ENCODE results near the gene EIF1.
A peak's percentile ranks its signal among the peaks of the same experiment; 100 is the strongest.

Gene EIF1

GRCh38 chr17:41648411-41649195 is 40.1 kb upstream of the EIF1 start:
- no peaks in the 10 kb centered on the region for H3K27me3 ChIP-seq (replicated peaks; ENCODE audit: insufficient read depth, low read length)
- no peaks in the 10 kb centered on the region for H3K79me2 ChIP-seq (ENCODE audit: low read length)
- TF ChIP-seq EZH2phosphoT487 (IDR thresholded peaks at IDR 0.05; ENCODE audit: low read length) (no peak), CTCF (IDR thresholded peaks at IDR 0.05; ENCODE audit: low read length) (peak; percentile 94)
- H3K36me3 ChIP-seq (replicated peaks; ENCODE audit: insufficient read depth, low read length) = no peaks in the 10 kb centered on the region
- H3K4me2 ChIP-seq (ENCODE audit: low read depth, low read length) = peak overlapping the region; percentile 99
- no peaks in the 10 kb centered on the region for H3K9me3 ChIP-seq (replicated peaks; ENCODE audit: insufficient read depth, low read length)
- H3K27ac ChIP-seq (ENCODE audit: low read length) = no peak overlapping the region
- H3K9ac ChIP-seq (ENCODE audit: low read length) = peak overlapping the region; percentile 75
- peak overlapping the region; percentile 88 for H2AFZ ChIP-seq (ENCODE audit: low read length)
- 0 out of 2 replicates have a peak, but pooled peaks cover 5% of the 10 kb centered on the region for H3K4me1 ChIP-seq (ENCODE audit: low read length)
- no peaks in the 10 kb centered on the region for H3F3A ChIP-seq (ENCODE audit: insufficient read depth, low read length)
- no peaks in the 10 kb centered on the region for H4K20me1 ChIP-seq (ENCODE audit: insufficient read depth, low read length)
- DNase-seq = peak; percentile 81
- H3K4me3 ChIP-seq (ENCODE audit: low read length) = peak overlapping the region; percentile 62
- no peaks in the 10 kb centered on the region for H3K9me2 ChIP-seq (replicated peaks; ENCODE audit: insufficient read depth, low read length)

GRCh38 chr17:41649923-41650519 is 38.7 kb upstream of the EIF1 start:
- no peaks in the 10 kb centered on the region for H3F3A ChIP-seq (ENCODE audit: insufficient read depth, low read length)
- no peak overlapping the region for H3K27ac ChIP-seq (ENCODE audit: low read length)
- H3K4me1 ChIP-seq (ENCODE audit: low read length) = peaks cover 11% of the 10 kb centered on the region; the same call in 1 of the 2 replicates
- H4K20me1 ChIP-seq (ENCODE audit: insufficient read depth, low read length) = no peaks in the 10 kb centered on the region
- no peaks in the 10 kb centered on the region for H3K9me2 ChIP-seq (replicated peaks; ENCODE audit: insufficient read depth, low read length)
- no peaks in the 10 kb centered on the region for H3K27me3 ChIP-seq (replicated peaks; ENCODE audit: insufficient read depth, low read length)
- H3K9ac ChIP-seq (ENCODE audit: low read length) = no peak overlapping the region
- no peaks in the 10 kb centered on the region for H3K79me2 ChIP-seq (ENCODE audit: low read length)
- DNase-seq = no peak
- no peak overlapping the region for H3K4me3 ChIP-seq (ENCODE audit: low read length)
- no peaks in the 10 kb centered on the region for H3K9me3 ChIP-seq (replicated peaks; ENCODE audit: insufficient read depth, low read length)
- no peaks in the 10 kb centered on the region for H3K36me3 ChIP-seq (replicated peaks; ENCODE audit: insufficient read depth, low read length)
- H2AFZ ChIP-seq (ENCODE audit: low read length) = no peak overlapping the region
- no peak overlapping the region for H3K4me2 ChIP-seq (ENCODE audit: low read depth, low read length)
- no peak for TF ChIP-seq EZH2phosphoT487 (IDR thresholded peaks at IDR 0.05; ENCODE audit: low read length)
- TF ChIP-seq EZH2 (optimal IDR thresholded peaks at IDR 0.05; ENCODE audit: low read depth, low read length) = no peak
- no peak for TF ChIP-seq CTCF (IDR thresholded peaks at IDR 0.05; ENCODE audit: low read length)

GRCh38 chr17:41650794-41651624 is 37.7 kb upstream of the EIF1 start:
- no peaks in the 10 kb centered on the region for H3K36me3 ChIP-seq (replicated peaks; ENCODE audit: insufficient read depth, low read length)
- H3K4me3 ChIP-seq (ENCODE audit: low read length) = no peak overlapping the region
- H3F3A ChIP-seq (ENCODE audit: insufficient read depth, low read length) = no peaks in the 10 kb centered on the region
- no peak for DNase-seq
- no peaks in the 10 kb centered on the region for H4K20me1 ChIP-seq (ENCODE audit: insufficient read depth, low read length)
- H2AFZ ChIP-seq (ENCODE audit: low read length) = no peak overlapping the region
- no peak overlapping the region for H3K27ac ChIP-seq (ENCODE audit: low read length)
- H3K9me2 ChIP-seq (replicated peaks; ENCODE audit: insufficient read depth, low read length) = no peaks in the 10 kb centered on the region
- H3K27me3 ChIP-seq (replicated peaks; ENCODE audit: insufficient read depth, low read length) = no peaks in the 10 kb centered on the region
- no peak overlapping the region for H3K4me2 ChIP-seq (ENCODE audit: low read depth, low read length)
- TF ChIP-seq EZH2phosphoT487 (IDR thresholded peaks at IDR 0.05; ENCODE audit: low read length) (no peak), EZH2 (optimal IDR thresholded peaks at IDR 0.05; ENCODE audit: low read depth, low read length) (no peak), CTCF (IDR thresholded peaks at IDR 0.05; ENCODE audit: low read length) (no peak)
- H3K9ac ChIP-seq (ENCODE audit: low read length) = no peak overlapping the region
- no peaks in the 10 kb centered on the region for H3K9me3 ChIP-seq (replicated peaks; ENCODE audit: insufficient read depth, low read length)
- no peaks in the 10 kb centered on the region for H3K79me2 ChIP-seq (ENCODE audit: low read length)
- H3K4me1 ChIP-seq (ENCODE audit: low read length) = peaks cover 11% of the 10 kb centered on the region; the same call in 1 of the 2 replicates
